Spleen (tissue), 11 donors: Measurements from ENCODE around the gene TXK. TPM values are rescaled to one million over a fixed set of nuclear protein-coding genes. Genes with fewer than 3 reads are reported as not detected.

ENCODE experiments used
- DNase-seq: peaks from one replicate; pipeline ENCODE4 v3.0.0-alpha.2; 2020
- H3K27ac ChIP-seq, 8 donors: fragments of 200-600 bp; sonication (generic) in 7 of 8; 1 replicate in 4 of 8; 2 replicates in 4 of 8; pipeline versions ENCODE4 v1.5.0 to v1.8.0; 2016 to 2021; ENCODE audit warnings: inconsistent platforms in 4 of 8, mild to moderate bottlenecking in 4 of 8, moderate library complexity in 1 of 8
- H3K27me3 ChIP-seq, 7 donors: fragments of 200-600 bp; sonication (generic) in 6 of 7; replicated peaks in 1 of 7; 1 replicate in 4 of 7; 2 replicates in 3 of 7; pipeline versions ENCODE4 v1.5.0 to v1.8.0; 2016 to 2021; ENCODE audit warnings: inconsistent platforms in 3 of 7, mild to moderate bottlenecking in 1 of 7
- H3K36me3 ChIP-seq, 6 donors: fragments of 200-600 bp; sonication (generic) in 5 of 6; 1 replicate in 4 of 6; 2 replicates in 2 of 6; pipeline versions ENCODE4 v1.5.0 to v1.8.0; 2016 to 2021; ENCODE audit warnings: inconsistent platforms in 2 of 6
- H3K4me1 ChIP-seq, 6 donors: fragments of 200-600 bp; sonication (generic) in 5 of 6; 1 replicate in 3 of 6; 2 replicates in 3 of 6; pipeline versions ENCODE4 v1.5.0 to v1.8.0; 2016 to 2021; ENCODE audit warnings: inconsistent platforms in 3 of 6
- H3K4me3 ChIP-seq, 8 donors: fragments of 200-600 bp; sonication (generic) in 7 of 8; 1 replicate in 4 of 8; 2 replicates in 4 of 8; pipeline versions ENCODE4 v1.5.0 to v1.8.0; 2016 to 2021; ENCODE audit warnings: inconsistent platforms in 4 of 8, mild to moderate bottlenecking in 4 of 8, moderate library complexity in 2 of 8
- H3K9me3 ChIP-seq, 8 donors: fragments of 200-600 bp; sonication (generic) in 7 of 8; 1 replicate in 4 of 8; 2 replicates in 4 of 8; pipeline versions ENCODE4 v1.5.0 to v1.8.0; 2016 to 2021; ENCODE audit warnings: inconsistent platforms in 4 of 8
- CTCF ChIP-seq, 11 experiments: fragments of 200-600 bp in 7 of 11; fragments of 450-650 bp in 4 of 11; sonication (generic) in 4 of 11; IDR thresholded peaks in 8 of 11; conservative IDR thresholded peaks in 3 of 11; 1 replicate in 7 of 11; 2 replicates in 4 of 11; pipeline versions ENCODE4 v1.4.0 to v1.8.0; 2016 to 2021; ENCODE audit warnings: antibody characterized with exemption in 11 of 11, inconsistent platforms in 4 of 11, mild to moderate bottlenecking in 1 of 11
- POLR2A ChIP-seq, 3 donors: fragments of 450-650 bp; IDR thresholded peaks; one replicate each; pipeline ENCODE4 v1.5.1; 2017; ENCODE audit warnings: antibody characterized with exemption in 3 of 3, mild to moderate bottlenecking in 1 of 3
- POLR2AphosphoS5 ChIP-seq, 3 donors: sonication (generic); formaldehyde crosslinking; IDR thresholded peaks; one replicate each; pipeline ENCODE4 v1.5.1; 2017; ENCODE audit warnings: antibody characterized with exemption in 3 of 3
- WGBS, 5 donors: extraction: QIAGEN DNeasy Blood & Tissue Kit in 3 of 5; methylation state at CpG; one replicate each; pipeline versions ENCODE4 v1.1.5 to v1.1.7; 2013 to 2018; 5-methylcytosine and 5-hydroxymethylcytosine counted together
- intact Hi-C: fragments of 100-400 bp; cut with DNase I; formaldehyde crosslinking; loops from one replicate; pipeline ENCODE4 v1.15.0; 2023; ENCODE audit warnings: low total_unique reads
- polyA plus RNA-seq, 3 donors: library from polyadenylated mRNA; stranded (reverse); fragments of 200-250 nt; gene quantifications; one replicate each; pipeline ENCODE4 v1.2.1, GENCODE V29; 2013
- total RNA-seq, 7 donors: library from RNA; depleted of rRNA in 3 of 7; stranded (reverse); fragments of >200 nt in 3 of 7; fragmentation: NEBNext Ultra II Directional in 4 of 7; extraction: Animal tissue kit (Norgen Biotek cat#: 25700) in 4 of 7; gene quantifications; one replicate each; pipeline versions ENCODE4 v1.1.0 to v1.2.1, GENCODE V29; 2016 to 2021
- donor health status: healthy with polysubstance abuse.
- donor health status: DM: no; HTN: no; CAD: no; lungs with moderate emphysema.
- donor health status: DM: no; HTN: no; CAD: no.
- donor health status: Bipolar disorder and iron deficiency.
- donor health status: healthy.
- donor health status: DM: no; HTN: no; CAD: no.
- donor health status: DM: yes; HTN: yes; CAD: no.

Gene TXK
- total and polyA plus RNA-seq, 10 donors: 3.3 to 36.6 (median 21.0) TPM

GRCh38 chr4:48131736-48132135 is 2.3 kb downstream of the TXK start:
- 70 to 93% (median 85%) methylated on average over 4 of the region's 4 CpGs for WGBS, 5 donors
- no peak for DNase-seq
- H3K27ac ChIP-seq: peak overlapping the region in 4 of 8 donors; percentile 44 to 85 (median 61)
- no peaks in the 10 kb centered on the region for H3K9me3 ChIP-seq
- H3K4me1 ChIP-seq: peaks cover 7 to 72% (median 28%) of the 10 kb centered on the region in 6 donors
- no peaks in the 10 kb centered on the region for H3K27me3 ChIP-seq
- intact Hi-C loops: no loop called here
- peaks cover 0 to 39% (median 10%) of the 10 kb centered on the region in 6 donors for H3K36me3 ChIP-seq
- H3K4me3 ChIP-seq: peak overlapping the region in 4 of 8 donors; percentile 24 to 58 (median 30)
- TF ChIP-seq CTCF (IDR thresholded peaks at IDR 0.05 in 8 of 11, conservative IDR thresholded peaks at IDR 0.05 in 3 of 11) (no peak), POLR2AphosphoS5 (IDR thresholded peaks at IDR 0.05) (no peak), POLR2A (IDR thresholded peaks at IDR 0.05) (no peak)

GRCh38 chr4:48130100-48130499 is 4.0 kb downstream of the TXK start:
- Histone ChIP-seq H3K4me1 (peaks cover 7 to 68% (median 28%) of the 10 kb centered on the region in 6 donors), H3K27ac (peak overlapping the region in 5 of 8 donors; percentile 0 to 85 (median 54)), H3K36me3 (peaks cover 0 to 23% (median 0%) of the 10 kb centered on the region in 6 donors), H3K4me3 (peak overlapping the region in 3 of 8 donors; percentile 2 to 58 (median 31)), H3K27me3 (no peaks in the 10 kb centered on the region), H3K9me3 (no peaks in the 10 kb centered on the region)
- intact Hi-C loops: no loop called here
- 85 to 97% (median 94%) methylated on average over 7 of the region's 7 CpGs for WGBS, 5 donors
- TF ChIP-seq POLR2A (IDR thresholded peaks at IDR 0.05) (no peak), POLR2AphosphoS5 (IDR thresholded peaks at IDR 0.05) (no peak), CTCF (IDR thresholded peaks at IDR 0.05 in 8 of 11, conservative IDR thresholded peaks at IDR 0.05 in 3 of 11) (no peak)
- DNase-seq: no peak

GRCh38 chr4:48129307-48130014 is 4.6 kb downstream of the TXK start:
- Histone ChIP-seq H3K4me1 (peaks cover 7 to 61% (median 26%) of the 10 kb centered on the region in 6 donors), H3K36me3 (peaks cover 0 to 23% (median 0%) of the 10 kb centered on the region in 6 donors), H3K9me3 (no peaks in the 10 kb centered on the region), H3K4me3 (peak overlapping the region in 2 of 8 donors; percentile 31 to 58), H3K27me3 (no peaks in the 10 kb centered on the region), H3K27ac (peak overlapping the region in 5 of 8 donors; percentile 0 to 85 (median 54))
- 24 to 46% (median 31%) methylated on average over 9 of the region's 9 CpGs for WGBS, 5 donors
- intact Hi-C loops: no loop called here
- no peak for TF ChIP-seq POLR2A (IDR thresholded peaks at IDR 0.05)
- peak; percentile 55 to 71 (median 67) for TF ChIP-seq POLR2AphosphoS5 (IDR thresholded peaks at IDR 0.05)
- peak; percentile 78 for DNase-seq

- Histone ChIP-seq H3K4me3 (peak overlapping the region in 2 of 8 donors; percentile 11 to 43), H3K27me3 (no peaks in the 10 kb centered on the region), H3K36me3 (peaks cover 0 to 23% (median 0%) of the 10 kb centered on the region in 6 donors), H3K9me3 (no peaks in the 10 kb centered on the region), H3K4me1 (peaks cover 7 to 56% (median 21%) of the 10 kb centered on the region in 6 donors), H3K27ac (peak overlapping the region in 4 of 8 donors; percentile 34 to 85 (median 59))
- intact Hi-C loops: no loop called here
- DNase-seq: peak; percentile 82
- WGBS, 5 donors: 18 to 26% (median 22%) methylated on average over 13 of the region's 13 CpGs
- TF ChIP-seq POLR2AphosphoS5 (IDR thresholded peaks at IDR 0.05) (peak in 1 of 3 donors; percentile 53), CTCF (IDR thresholded peaks at IDR 0.05 in 8 of 11, conservative IDR thresholded peaks at IDR 0.05 in 3 of 11) (peak; percentile 31 to 71 (median 53)), POLR2A (IDR thresholded peaks at IDR 0.05) (no peak)
Observed at GRCh38 chr4:48127682-48128404, 6.2 kb downstream of the TXK start.
